Activated T-helper 1 cell treated with anti-CD3 and anti-CD28 coated beads, Interleukin-2, amount 50 U/mL, for 16 hours (primary cell): ENCODE measurements around the gene DCAF10.
"Not testable (repeated sequence)": the region's sequence is repeated elsewhere in the genome, so short reads cannot be mapped to it uniquely, and the experiment has no call there.

Experiments
- DNase-seq, 2 donors: peaks; one replicate each; pipeline ENCODE4 v3.0.0-alpha.2; 2020; ENCODE audit warnings: low read depth in 1 of 2, low spot score in 1 of 2

Gene DCAF10

DNA sequence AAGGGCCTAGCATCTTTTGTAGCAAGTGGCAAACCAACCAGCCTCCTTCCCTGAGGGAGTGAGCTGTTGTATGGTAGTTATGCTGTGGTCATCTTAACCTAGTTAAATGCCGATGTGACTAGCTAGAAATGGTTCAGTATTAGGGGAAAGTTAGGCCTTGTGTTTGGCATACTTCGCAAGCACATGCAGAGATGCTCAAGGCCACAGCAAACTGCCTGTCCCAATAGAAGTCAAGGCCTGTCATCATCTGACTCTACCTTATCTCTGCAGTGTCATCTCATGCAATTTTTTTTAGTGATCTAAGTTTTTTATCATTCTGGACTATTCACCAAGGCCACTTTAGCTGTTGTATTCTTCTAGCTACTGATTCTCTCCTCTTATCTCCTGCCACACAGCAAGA is 10.5 kb upstream of the DCAF10 start:
- no peak for DNase-seq

DNA sequence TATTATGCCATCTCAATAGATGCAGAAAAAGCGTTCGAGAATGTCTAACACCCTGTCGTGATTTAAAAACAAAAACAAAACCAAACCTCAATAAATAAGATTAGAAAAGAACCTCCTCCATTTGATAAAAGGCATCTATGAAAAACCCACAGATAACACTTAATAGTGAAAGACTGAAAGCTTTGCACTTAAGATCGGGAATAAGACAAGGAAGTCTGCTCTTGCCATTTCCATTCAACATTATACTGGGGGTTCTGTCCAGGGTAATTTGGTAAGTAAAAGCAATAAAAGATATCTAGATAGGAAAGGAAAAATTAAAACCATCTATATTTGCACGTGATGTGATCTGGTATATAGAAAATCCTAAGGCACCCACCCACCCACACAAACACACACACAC is 8.5 kb upstream of the DCAF10 start:
- DNase-seq = no peak

GRCh38 chr9:37796232-37796631 is 4.4 kb upstream of the DCAF10 start:
- DNase-seq = no peak

DNA sequence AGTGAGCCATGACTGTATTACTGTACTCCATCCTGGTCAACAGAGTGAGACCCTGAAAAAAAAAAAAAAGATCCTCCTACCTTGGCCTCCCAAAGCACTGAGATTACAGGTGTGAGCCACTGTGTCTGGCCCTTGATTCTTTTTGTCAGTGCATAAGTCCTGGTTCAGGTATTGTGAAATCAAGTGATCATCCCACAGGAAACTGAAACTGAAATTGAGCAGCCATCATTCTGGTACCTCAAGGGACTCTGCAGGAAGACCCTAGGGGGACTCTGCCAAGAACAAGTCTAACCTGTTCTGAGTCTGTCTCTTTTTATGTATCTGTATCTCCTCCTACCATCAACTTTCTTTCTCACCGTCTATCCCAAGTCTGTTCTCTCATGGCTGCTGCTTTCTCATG is 1.9 kb upstream of the DCAF10 start:
- no peak for DNase-seq

GRCh38 chr9:37801287-37801850 is 772 bp downstream of the DCAF10 start:
- no peak for DNase-seq

DNA sequence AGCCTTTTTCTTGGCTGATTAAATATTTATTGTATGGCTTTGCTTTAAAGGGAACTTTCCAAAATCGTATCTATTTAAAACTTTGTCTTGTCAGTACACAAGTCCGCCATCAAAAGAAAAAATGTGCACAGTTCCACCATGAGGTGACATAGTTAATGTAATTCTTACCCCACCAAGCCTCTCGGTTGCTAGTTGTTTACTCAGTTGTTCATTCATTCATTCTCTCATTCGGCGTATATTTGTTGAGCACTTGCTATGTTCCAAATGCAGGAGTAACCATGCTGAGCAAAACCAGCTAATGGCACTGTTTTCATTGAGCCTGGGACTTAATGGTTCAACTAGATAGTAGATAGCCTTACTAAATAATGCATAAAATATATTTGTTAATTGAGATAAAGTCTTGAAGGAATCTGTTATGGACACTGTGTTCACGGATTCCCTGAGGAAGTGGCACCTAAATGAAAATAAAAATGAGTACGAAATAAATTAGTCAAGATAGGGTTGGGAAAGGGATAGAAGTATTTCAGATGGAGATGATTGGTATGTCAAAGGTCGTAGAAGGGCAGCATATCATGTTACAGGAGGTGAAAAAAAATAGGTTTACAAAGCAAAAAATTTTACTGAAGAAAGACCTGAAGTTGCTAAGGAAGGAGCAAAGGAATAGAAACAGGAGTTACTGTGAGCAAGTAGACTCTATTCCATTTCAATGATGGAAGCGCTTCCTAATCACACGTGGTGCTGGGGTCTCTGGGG is 1.5 kb downstream of the DCAF10 start:
- no peak for DNase-seq

- DNase-seq = no peak
Observed at GRCh38 chr9:37806271-37806670, 5.7 kb downstream of the DCAF10 start.

DNA sequence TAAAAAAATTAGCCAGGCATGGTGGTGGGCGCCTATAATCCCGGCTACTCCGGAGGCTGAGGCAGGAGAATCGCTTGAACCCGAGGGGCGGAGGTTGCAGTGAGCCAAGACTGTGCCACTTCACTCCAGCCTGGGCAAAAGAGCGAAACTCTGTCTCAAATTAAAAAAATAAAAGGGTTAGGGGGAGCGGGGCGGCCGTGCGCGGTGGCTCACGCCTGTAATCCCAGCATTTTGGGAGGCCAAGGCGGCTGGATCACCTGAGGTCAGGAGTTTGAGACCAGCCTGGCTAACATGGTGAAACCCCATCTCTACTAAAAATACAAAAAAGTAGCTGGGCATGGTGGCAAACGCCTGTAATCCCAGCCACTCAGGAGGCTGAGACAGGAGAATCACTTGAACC is 9.1 kb downstream of the DCAF10 start:
- not testable (repeated sequence) for DNase-seq

DNA sequence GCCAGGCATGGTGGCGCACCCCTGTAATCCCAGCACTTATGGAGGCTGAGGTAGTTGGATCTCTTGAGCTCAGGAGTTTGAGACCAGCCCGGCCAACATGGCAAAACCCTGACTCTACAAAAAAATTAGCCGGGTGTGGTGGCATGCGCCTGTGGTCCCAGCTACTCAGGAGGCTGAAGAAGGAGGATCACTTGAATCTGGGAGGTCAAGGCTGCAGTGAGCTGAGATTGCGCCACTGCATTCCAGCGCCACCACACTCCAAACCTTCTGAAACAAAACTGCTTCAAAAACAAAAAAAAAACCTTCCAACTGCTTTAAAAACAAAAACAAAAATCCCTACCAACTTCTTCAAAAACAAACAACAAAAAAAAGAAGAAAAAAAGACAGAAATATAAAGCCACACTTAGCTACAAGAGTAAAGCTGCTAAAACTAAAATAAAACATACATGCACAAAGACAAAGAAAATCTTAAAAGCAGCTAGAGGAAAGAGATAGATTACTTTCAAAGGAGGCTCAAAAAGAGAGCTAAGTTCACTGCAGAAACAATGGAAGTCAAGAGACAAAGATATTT is 11.4 kb downstream of the DCAF10 start:
- no peak for DNase-seq

- no peak for DNase-seq
Observed at GRCh38 chr9:37812773-37813379, 12.3 kb downstream of the DCAF10 start.

- no peak for DNase-seq
Observed at GRCh38 chr9:37818849-37819248, 18.3 kb downstream of the DCAF10 start.

DNA sequence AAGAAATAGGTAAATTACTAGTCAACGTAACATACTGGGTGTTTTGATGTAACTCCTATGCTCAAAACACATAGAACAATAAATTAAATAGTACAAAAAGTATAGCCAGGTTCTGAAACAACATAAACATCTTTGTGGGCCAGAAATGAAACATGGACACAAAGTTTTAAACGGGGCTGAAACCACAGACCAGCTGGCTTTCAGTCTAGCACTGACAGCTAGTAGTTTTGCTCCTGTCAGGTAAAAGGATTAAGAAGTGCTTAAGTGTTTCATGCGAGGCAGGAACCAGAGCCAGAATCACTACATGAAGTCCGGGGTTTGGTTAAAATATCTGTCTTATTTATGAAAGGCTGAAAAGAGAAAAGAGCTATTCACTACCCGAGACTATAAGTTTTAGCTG is 19.5 kb downstream of the DCAF10 start:
- no peak for DNase-seq

- DNase-seq = not testable (repeated sequence)
Observed at GRCh38 chr9:37825174-37825573, 24.6 kb downstream of the DCAF10 start.

DNA sequence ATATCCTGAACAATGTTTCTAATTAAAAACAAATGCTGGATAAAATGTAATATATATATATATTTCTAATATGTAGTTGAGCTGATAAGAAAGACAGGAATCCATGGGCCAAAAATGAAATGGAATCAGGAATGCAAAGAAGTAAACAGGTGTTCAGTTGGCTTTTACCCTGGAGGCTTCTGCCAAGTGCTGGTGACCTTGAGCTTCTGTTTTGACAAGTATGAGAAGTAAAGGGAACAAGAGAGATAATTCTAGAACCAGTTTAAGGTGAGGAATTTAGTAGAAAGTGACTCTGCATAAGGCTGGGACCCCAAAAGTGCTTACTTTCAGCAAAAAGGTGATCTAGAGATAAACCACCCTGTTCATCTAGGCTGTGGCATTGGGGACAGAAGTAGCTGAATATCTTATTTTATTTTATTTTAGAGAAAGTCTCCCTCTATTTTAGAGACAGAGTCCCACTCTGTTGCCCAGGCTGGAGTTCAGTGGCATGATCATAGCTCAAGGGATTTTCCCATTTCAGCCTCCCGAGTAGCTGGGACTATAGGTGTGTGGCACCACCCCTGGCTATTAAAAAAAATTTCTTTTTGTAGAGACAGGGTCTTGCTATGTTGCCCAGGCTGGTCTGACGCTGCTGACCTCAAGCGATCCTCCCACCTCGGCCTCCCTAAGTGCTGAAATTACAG is 27.0 kb downstream of the DCAF10 start:
- DNase-seq = no peak

DNA sequence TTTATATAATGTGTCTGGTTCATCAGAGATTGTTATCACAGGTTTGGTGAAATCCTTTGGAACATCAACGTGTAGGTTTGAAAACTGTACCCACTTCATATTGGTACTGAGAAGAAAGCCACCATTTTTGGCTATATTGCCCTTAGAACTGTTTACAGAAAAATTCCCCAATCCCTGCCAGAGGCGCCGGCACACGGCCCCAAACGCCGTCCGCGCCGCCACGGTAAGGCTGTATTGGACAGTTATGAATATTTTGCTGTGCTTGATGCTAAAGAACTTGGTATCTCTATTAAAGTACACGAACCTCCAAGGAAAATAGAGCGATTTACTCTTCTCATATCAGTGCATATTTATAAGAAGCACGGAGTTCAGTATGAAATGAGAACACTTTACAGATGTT is 35.2 kb downstream of the DCAF10 start:
- DNase-seq = no peak

GRCh38 chr9:37836386-37836785 is 35.8 kb downstream of the DCAF10 start:
- DNase-seq = no peak

DNA sequence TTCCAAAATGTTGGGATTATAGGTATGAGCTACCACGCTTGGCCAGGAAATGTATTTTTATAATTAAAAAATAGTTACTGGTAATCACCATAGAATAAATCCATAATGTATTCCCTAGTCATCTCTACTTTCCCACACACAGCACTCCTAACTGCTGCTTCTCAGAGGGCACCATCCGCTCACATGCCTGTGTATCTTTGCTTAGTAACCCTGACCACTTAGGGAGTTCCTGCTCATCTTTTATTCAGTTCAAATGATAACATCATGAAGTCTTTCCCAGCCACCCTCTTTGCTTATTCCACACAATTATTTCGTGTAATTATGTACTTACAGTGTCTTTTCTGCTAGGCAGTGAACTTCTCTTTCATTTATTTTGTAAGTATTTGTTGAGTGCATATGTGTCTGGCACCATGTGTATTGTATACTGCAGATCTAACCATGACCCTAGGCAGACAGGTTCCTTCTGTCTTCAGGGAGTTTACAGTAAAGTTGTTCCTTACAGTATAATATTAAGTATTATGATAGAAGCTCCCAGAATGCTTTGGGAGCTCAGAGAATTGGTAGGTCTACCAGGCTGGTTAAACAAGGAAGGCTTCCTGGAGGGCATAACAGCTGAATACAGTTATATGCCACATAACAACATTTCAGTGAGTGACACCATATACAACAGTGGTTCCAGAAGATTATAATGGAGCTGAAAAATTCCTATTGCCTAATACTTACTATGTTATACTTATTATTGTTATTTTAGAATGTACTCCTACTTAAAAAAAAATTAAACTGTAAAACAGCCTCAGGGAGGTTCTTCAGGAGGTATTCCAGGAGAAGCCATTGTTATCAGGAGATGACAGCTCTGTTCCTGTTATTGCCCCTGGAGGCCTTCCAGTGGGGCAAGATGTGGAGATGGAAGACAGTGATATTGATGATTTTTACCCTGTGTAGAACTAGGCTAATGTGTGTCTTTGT is 39.2 kb downstream of the DCAF10 start:
- no peak for DNase-seq

GRCh38 chr9:37840560-37841194 is 40.1 kb downstream of the DCAF10 start:
- no peak for DNase-seq

DNA sequence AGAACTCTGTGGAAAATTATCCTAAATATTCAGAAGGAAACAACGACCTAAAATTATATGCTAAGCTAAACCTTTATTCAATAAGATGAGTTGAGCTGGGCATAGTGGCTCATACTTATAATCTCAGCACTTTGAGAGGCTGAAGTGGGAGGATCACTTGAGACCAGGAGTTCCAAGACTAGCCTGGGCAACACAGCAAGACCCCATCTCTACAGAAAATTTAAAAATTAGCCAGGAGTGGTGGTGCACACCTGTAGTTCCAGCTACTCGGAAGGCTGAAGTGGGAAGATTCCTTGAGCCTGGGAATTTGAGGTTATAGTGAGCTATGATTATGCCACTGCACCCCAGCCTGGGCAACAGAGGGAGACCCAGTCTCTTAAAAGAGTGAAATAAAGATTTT is 51.6 kb downstream of the DCAF10 start:
- no peak for DNase-seq

GRCh38 chr9:37856551-37856950 is 56.0 kb downstream of the DCAF10 start:
- DNase-seq = no peak
